Measurements from ENCODE around the gene RAB34.
"Not testable (repeated sequence)": the region's sequence is repeated elsewhere in the genome, so short reads cannot be mapped to it uniquely, and the experiment has no call there.

Gene RAB34

GRCh38 chr17:28726627-28727491 is 9.2 kb upstream of the RAB34 start:
- peak; percentile 91 for DNase-seq

DNA sequence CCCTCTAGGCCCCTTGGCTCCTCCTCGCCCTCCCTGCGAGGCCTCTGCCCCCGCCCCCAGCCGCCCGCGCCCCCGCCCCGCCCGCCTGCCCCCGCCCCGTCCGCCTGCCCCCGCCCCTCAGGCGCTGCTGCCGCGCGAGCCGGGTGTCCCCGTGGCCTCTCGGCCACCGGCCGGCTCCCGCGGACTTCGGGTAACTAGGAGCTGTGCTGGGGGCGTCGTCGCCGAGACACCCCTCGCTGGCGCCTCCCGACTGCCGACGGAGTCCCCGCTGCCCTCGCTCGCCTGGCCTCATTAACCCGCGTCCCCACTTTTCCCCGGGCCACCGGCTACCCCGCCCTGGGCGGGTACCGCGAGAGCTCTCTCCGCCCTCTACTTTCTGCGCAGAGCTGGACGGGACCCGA is 8.6 kb upstream of the RAB34 start, which contains the start of gene TLCD1:
Gene TLCD1, minus strand, starts transcription at position 8 of the 401 bp plus-strand sequence. CDS start 136 bp downstream, outside the sequence.
- DNase-seq = peak; percentile 74

- DNase-seq = no peak
Measured at GRCh38 chr17:28725660-28726225, 8.1 kb upstream of the RAB34 start.

DNA sequence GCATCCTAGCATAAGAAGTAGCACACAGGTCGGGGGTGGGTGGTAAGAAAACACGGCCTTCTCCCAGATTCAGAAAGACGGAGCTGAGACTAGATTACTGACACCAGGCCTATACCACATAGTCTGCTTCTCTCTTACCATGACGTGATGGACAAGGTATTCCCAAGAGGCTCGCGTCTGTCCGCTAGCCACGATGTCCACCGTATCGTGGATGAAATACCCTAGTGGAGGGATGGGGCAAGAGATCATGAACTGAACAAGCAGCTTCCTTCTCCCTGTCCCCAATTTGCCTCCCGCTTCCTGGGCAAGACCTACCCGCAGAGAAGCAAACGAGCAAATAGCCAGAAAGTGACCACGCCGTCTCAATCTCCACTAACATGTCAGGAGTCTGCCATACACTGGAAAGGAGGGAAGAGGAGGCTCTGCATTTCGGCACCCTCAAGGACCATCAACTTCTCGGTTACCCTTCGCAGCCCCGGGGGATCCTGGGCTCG is 7.5 kb upstream of the RAB34 start:
- DNase-seq = no peak

DNA sequence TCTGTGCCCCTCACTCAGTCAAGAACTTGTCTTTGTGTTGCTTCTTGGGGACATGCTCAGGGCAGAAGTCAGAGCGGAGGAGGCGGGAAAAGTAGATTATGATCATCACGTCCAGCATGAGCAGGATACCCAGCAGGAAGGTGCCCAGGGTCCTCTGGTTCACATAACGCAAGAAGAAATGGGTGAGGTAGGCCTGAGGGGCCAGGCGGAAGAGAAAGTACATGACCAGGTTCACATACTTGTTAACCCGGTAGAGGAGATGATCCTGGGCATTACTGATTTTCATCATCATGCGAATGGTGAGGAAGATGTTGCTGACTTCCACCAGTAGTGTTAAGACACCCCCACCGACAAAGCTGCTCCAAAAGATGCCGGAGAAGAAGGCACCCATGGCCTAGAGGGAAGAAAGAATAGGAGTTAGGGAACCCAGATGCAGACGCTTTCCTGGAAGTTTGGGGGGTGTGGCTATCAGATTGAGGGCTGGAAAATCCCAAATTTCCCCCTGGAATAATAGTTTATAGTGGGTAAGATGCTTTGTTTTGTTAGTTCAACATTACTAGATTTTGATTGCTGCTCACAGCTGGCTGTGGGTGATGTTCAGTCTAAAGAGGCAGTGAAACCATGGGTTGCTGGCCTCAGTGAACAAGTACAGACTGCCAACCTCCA is 7.0 kb upstream of the RAB34 start:
- no peak for DNase-seq

DNA sequence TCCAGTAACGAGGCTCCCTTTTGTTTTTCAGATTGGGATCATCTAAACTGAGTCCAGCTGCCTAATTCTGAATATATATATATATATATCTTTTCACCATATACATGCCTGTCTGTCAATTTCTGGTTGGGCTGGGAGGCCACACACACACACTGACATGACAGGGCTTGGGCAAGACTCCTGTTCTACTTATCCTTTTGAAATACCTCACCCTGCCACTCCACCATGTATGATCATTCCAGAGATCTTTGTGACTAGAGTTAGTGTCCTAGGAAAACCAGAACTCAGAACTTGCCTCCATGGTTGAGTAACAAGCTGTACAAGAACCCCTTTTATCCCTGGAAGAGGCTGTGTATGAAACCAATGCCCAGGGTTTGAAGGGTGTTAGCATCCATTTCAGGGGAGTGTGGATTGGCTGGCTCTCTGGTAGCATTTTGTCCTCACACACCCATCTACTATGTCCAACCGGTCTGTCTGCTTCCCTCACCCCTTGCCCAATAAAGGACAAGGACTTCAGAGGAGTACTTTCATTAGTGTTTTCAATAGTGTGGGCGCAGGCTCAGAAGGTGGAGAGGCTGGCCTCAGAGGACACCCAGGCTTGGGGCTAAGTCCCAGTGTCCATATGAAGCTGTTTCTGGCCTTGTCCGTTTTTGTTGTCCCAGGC is 6.3 kb upstream of the RAB34 start:
- not testable (repeated sequence) for DNase-seq

GRCh38 chr17:28723159-28723835 is 5.6 kb upstream of the RAB34 start:
- no peak for DNase-seq

DNA sequence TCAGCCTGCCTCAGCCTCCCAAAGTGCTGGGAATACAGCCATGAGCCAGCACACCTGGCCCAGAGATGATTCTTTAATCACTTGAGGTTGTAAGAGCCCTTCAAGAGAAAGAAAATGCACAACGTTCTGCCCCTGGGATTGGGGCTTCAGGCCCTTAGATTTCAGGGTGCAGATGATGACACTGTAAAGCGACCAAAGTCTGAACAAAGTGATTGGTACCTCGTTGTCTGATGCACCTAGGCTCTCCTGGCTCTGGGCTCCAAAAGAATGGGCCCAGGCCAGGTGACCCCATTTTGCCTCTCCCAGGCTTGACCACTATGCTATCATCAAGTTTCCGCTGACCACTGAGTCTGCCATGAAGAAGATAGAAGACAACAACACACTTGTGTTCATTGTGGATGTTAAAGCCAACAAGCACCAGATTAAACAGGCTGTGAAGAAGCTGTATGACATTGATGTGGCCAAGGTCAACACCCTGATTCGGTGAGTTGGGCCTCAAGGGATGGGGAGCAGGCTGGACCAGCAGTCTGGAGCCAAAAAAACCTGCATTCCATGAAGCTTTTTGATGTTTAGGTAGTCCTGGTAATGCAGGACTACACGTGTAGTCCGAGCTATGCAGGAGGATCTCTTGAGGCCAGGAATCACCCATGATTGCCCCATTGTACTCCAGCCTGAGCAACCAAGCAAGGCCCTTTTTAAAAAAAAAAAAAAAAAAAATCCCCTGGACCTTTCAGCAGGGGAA is 4.9 kb upstream of the RAB34 start:
- DNase-seq = no peak

- DNase-seq = not testable (repeated sequence)
Measured at GRCh38 chr17:28720997-28721329, 3.3 kb upstream of the RAB34 start.

DNA sequence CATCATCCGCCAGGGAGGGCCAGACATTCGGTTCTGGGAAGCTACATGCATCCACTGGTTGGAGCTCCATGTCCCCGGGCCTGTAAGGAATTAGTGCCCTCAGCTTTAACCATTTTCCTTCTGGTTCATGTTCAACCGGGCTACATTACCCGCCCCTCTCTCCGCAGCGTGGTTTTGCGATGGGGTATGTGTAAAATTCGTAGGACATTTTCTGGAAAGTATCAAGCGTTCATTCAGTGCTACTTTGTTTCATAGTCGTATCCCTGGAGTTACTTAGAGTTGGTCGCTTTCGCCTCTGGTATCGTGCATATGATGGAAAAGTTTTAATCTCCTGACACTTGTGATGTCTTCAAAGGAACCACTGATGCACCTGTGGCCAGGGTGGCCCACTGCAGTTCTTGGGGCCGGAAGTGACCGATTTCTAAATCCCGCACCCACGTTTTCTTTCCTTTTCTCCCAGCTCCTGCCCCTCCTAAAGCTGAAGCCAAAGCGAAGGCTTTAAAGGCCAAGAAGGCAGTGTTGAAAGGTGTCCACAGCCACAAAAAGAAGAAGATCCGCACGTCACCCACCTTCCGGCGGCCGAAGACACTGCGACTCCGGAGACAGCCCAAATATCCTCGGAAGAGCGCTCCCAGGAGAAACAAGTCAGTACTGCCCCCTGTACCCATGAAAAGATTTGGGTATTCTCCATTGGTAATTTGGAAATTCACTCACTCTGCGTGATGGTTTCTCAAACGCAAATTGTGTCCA is 2.8 kb upstream of the RAB34 start:
- DNase-seq = no peak

DNA sequence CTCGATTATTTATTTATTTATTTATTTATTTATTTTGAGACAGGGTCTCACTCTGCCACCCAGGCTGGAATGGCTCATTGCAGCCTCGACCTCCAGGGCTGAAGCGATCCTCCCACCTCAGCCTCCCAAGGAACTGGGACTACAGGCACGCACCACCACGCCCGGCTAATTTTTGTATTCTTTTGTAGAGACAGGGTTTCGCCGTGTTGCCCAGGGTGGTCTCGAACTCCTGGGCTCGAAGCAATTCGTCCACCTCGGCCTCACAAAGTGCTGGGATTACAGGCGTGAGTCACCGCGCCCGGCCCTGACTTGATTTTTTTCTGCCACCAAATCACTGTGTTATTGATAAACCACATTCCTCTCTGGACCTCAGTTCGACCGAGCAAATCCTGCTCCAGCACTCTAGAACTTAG is 1.4 kb upstream of the RAB34 start:
- no peak for DNase-seq

- no peak for DNase-seq
Measured at GRCh38 chr17:28718333-28719020, 809 bp upstream of the RAB34 start.

GRCh38 chr17:28716740-28717577 is 709 bp downstream of the RAB34 start:
- DNase-seq = no peak

DNA sequence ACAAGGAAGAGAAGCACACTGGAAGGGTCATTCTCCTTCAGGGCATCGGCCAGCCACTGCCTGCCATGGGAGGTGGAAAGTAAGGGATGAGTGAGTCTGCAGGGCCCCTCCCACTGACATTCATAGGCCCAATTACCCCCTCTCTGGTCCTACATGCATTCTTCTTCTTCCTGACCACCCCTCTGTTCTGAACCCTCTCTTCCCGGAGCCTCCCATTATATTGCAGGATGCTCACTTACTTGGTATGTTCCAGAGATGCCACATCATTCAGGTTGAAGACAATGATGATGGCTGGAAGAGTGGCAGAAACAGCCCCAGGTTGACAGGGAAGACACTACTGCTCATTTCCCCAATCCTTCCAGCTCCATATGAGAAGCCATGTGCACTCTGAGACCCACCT is 2.5 kb downstream of the RAB34 start:
- DNase-seq = no peak

DNA sequence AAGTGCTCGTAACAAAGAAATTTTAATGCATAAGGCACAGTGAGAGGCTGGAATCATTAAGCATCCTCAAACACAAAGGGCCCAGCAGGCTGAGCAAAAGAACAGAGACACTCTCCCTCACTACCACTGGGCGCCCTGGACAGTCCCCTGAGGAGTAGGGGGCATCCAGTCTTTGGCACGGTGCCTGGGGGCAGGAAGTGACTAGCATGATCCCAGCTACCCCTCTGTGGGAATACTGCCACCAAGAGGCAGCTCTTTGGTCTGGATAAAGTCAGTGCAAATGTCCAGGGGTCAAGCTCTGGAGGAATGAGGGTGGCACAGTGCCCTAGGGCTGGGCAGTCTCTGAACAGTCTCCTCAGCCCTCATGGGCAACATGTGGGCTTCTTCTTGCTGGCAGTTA is 3.4 kb downstream of the RAB34 start:
- no peak for DNase-seq

DNA sequence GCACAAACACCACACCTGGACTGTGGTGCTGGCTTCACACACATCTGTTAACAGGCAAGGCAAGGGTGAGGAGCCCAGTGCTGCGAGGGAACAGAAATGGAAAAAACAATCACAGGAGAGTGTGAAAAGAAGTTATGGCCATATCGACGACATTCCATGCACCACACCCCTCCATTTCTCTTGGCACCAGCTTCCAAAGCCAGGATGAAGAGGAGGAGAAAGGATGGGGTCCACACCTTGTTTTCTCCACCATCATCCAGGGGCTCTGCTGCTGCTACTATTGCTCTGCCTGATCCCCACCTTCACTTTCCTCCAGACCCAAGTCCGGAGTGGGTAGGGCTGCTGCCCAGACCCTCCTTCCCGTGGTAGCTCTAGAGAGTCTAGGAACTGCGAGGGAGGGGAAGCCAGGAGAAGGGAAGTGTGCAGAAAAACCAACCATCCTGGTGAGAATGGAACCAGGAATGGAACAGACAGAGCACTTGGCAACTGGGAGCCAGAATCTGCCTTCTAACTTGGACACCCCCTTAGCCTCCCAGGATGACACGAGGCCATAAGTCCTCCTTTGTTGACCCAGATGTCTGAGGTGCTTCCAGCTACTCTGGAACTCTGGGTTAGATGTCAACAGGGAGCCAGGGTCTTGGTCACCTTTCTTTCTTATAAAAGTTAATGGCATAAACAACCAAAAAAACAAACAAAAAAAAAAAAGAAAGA is 4.8 kb downstream of the RAB34 start:
- DNase-seq = no peak

GRCh38 chr17:28712032-28712704 is 5.5 kb downstream of the RAB34 start:
- peak; percentile 74 for DNase-seq

GRCh38 chr17:28711723-28712031 is 6.0 kb downstream of the RAB34 start, which contains the start of gene PROCA1:
Gene PROCA1 (minus strand): TSS chr17:28711888. CDS start chr17:28711660, 228 bp downstream.
- peak; percentile 53 for DNase-seq
